Ovary (tissue), 9 donors: ENCODE results near the gene LANCL2. TPM values are rescaled to one million over a fixed set of nuclear protein-coding genes. Genes with fewer than 3 reads are reported as not detected.
"Not testable (repeated sequence)": the region's sequence is repeated elsewhere in the genome, so short reads cannot be mapped to it uniquely, and the experiment has no call there.

ENCODE experiments used
- DNase-seq, 5 donors: peaks; one replicate each; pipeline ENCODE4 v3.0.0-alpha.2; 2019 to 2020
- H3K27ac ChIP-seq, 2 donors: fragments of 200-600 bp; one replicate each; pipeline versions ENCODE4 v1.5.1 to v1.8.0; 2019 to 2022
- H3K27me3 ChIP-seq: fragments of 200-600 bp; one replicate; pipeline ENCODE4 v1.8.0; 2022
- H3K36me3 ChIP-seq: fragments of 200-600 bp; sonication (generic); one replicate; pipeline ENCODE4 v1.5.1; 2019
- H3K4me1 ChIP-seq: one replicate; pipeline ENCODE4 v1.8.1; 2013; ENCODE audit warnings: mild to moderate bottlenecking, moderate library complexity; ENCODE audit not compliant: insufficient read depth
- H3K4me3 ChIP-seq: fragments of 200-600 bp; sonication (generic); one replicate; pipeline ENCODE4 v1.5.1; 2017
- H3K9me3 ChIP-seq, 2 donors: fragments of 200-600 bp in 1 of 2; sonication (generic) in 1 of 2; one replicate each; pipeline versions ENCODE4 v1.5.1 to v1.8.1; 2013 to 2019; ENCODE audit warnings: mild to moderate bottlenecking in 1 of 2, moderate library complexity in 1 of 2
- CTCF ChIP-seq, 3 donors: fragments of 450-650 bp in 2 of 3; fragments of 200-600 bp in 1 of 3; IDR thresholded peaks; one replicate each; pipeline versions ENCODE4 v1.5.1 to v1.8.0; 2016 to 2022; ENCODE audit warnings: antibody characterized with exemption in 3 of 3, mild to moderate bottlenecking in 1 of 3
- EP300 ChIP-seq: sonication (generic); formaldehyde crosslinking; IDR thresholded peaks from one replicate; pipeline ENCODE4 v1.6.1; 2017; ENCODE audit warnings: antibody characterized with exemption
- POLR2A ChIP-seq: fragments of 450-650 bp; IDR thresholded peaks from one replicate; pipeline ENCODE4 v1.6.1; 2017; ENCODE audit warnings: antibody characterized with exemption, mild to moderate bottlenecking, moderate library complexity
- WGBS, 3 donors: extraction: QIAGEN DNeasy Blood & Tissue Kit in 1 of 3; methylation state at CpG; one replicate each; pipeline versions ENCODE4 v1.1.5 to v1.1.7; 2013 to 2017; 5-methylcytosine and 5-hydroxymethylcytosine counted together
- intact Hi-C, 4 donors: fragments of 100-400 bp; cut with DNase I; formaldehyde crosslinking; loops; one replicate each; pipeline versions ENCODE4 v1.11.0 to v1.15.1; 2022 to 2023
- polyA plus RNA-seq, 2 donors: library from polyadenylated mRNA; stranded (reverse); fragments of 200-250 nt in 1 of 2; fragments of 350-450 nt in 1 of 2; fragmentation: Illumina TruSeq in 1 of 2; extraction: RNeasy Lipid Tissue Mini Kit (QIAGEN cat#74804) in 1 of 2; gene quantifications; one replicate each; pipeline ENCODE4 v1.2.3, GENCODE V29; 2013 to 2014
- total RNA-seq, 7 donors: library from RNA; depleted of rRNA in 2 of 7; stranded (reverse); fragments of >200 nt in 2 of 7; fragmentation: NEBNext Ultra II Directional in 3 of 7; extraction: Animal tissue kit (Norgen Biotek cat#: 25700) in 3 of 7; gene quantifications; one replicate each; pipeline versions ENCODE4 v1.1.0 to v1.2.4, GENCODE V29; 2016 to 2023
- donor health status: DM: no; HTN: no; CAD: no; lungs with moderate emphysema.
- donor health status: DM: no; HTN: no; CAD: no.
- donor health status: Bipolar disorder and iron deficiency.
- donor health status: DM: yes; HTN: yes; CAD: no.
- donor health status: DM: no; HTN: no; CAD: no.
- donor health status: DM: yes; HTN: yes; CAD: no.

The LANCL2 gene
- total and polyA plus RNA-seq, 9 donors: 7.5 to 20.4 (median 16.8) TPM

- Histone ChIP-seq H3K4me1 (no peaks in the 10 kb centered on the region), H3K27me3 (no peaks in the 10 kb centered on the region), H3K27ac (no peak overlapping the region), H3K36me3 (no peaks in the 10 kb centered on the region), H3K4me3 (no peak overlapping the region), H3K9me3 (no peaks in the 10 kb centered on the region)
- no peak for DNase-seq
- 68 to 84% (median 76%) methylated on average over 3 of the region's 3 CpGs for WGBS, 3 donors
- intact Hi-C loops: loop anchor here in 3 of 4 donors (5.0 to 10.0 kb wide), 2 partner anchors 136 to 639 kb away; no protein-coding TSS in a partner anchor
- TF ChIP-seq CTCF (IDR thresholded peaks at IDR 0.05) (no peak), POLR2A (no peak)
Measured at GRCh38 chr7:55413442-55413841, 48.3 kb downstream of the LANCL2 start.

GRCh38 chr7:55415173-55415778 lies 50.1 kb downstream of the LANCL2 start:
- DNase-seq: peak; percentile 74 to 83 (median 78)
- no peak overlapping the region for H3K4me3 ChIP-seq
- WGBS, 3 donors: 35 to 48% (median 47%) methylated on average over 6 of the region's 6 CpGs

GRCh38 chr7:55417456-55417855 lies 52.3 kb downstream of the LANCL2 start:
- 94 to 96% (median 95%) methylated on average over 4 of the region's 4 CpGs for WGBS, 3 donors
- DNase-seq, H3K4me3 ChIP-seq, H3K4me1 ChIP-seq, H3K27ac ChIP-seq, H3K9me3 ChIP-seq, H3K27me3 ChIP-seq, H3K36me3 ChIP-seq: not testable (repeated sequence)
- intact Hi-C loops: loop anchor here in 2 of 4 donors (5.0 to 10.0 kb wide), 2 partner anchors 135 to 643 kb away; no protein-coding TSS in a partner anchor

More at GRCh38 chr7:55415173-55415778, 50.1 kb downstream of the LANCL2 start:
- H3K9me3 ChIP-seq: no peaks in the 10 kb centered on the region
- no peaks in the 10 kb centered on the region for H3K27me3 ChIP-seq
- intact Hi-C loops: loop anchor here in 2 of 4 donors (2.0 to 10.0 kb wide), 3 partner anchors 133 to 640 kb away; no protein-coding TSS in a partner anchor
- H3K27ac ChIP-seq: no peak overlapping the region
- no peaks in the 10 kb centered on the region for H3K4me1 ChIP-seq
- no peaks in the 10 kb centered on the region for H3K36me3 ChIP-seq
- TF ChIP-seq EP300 (no peak), POLR2A (no peak), CTCF (IDR thresholded peaks at IDR 0.05) (peak; percentile 63 to 88 (median 65))

- no peaks in the 10 kb centered on the region for H3K36me3 ChIP-seq
- H3K9me3 ChIP-seq: no peaks in the 10 kb centered on the region
- H3K27me3 ChIP-seq: no peaks in the 10 kb centered on the region
- 35 to 47% (median 36%) methylated on average over 3 of the region's 3 CpGs for WGBS, 3 donors
- no peak overlapping the region for H3K4me3 ChIP-seq
- no peak for TF ChIP-seq EP300
- TF ChIP-seq CTCF (IDR thresholded peaks at IDR 0.05): no peak
- no peak for DNase-seq
- no peak overlapping the region for H3K27ac ChIP-seq
- no peaks in the 10 kb centered on the region for H3K4me1 ChIP-seq
- intact Hi-C loops: no loop called here
Measured at GRCh38 chr7:55420530-55420929, 55.4 kb downstream of the LANCL2 start.

GRCh38 chr7:55423277-55423711 lies 58.2 kb downstream of the LANCL2 start:
- Histone ChIP-seq H3K9me3 (no peaks in the 10 kb centered on the region), H3K4me3 (no peak overlapping the region), H3K27me3 (no peaks in the 10 kb centered on the region), H3K36me3 (no peaks in the 10 kb centered on the region), H3K4me1 (no peaks in the 10 kb centered on the region), H3K27ac (no peak overlapping the region)
- intact Hi-C loops: no loop called here
- 79 to 87% (median 83%) methylated on average over 5 of the region's 5 CpGs for WGBS, 3 donors
- no peak for DNase-seq
- TF ChIP-seq POLR2A (no peak), EP300 (no peak), CTCF (IDR thresholded peaks at IDR 0.05) (no peak)
